ENCODE data around the gene TMSB10. TPM values are rescaled to one million over a fixed set of nuclear protein-coding genes. Genes with fewer than 3 reads are reported as not detected.

TMSB10 gene
- total RNA-seq, 1 donor from 2014 or later, result 925 TPM

- ChIA-PET CTCF (interaction anchor here (1.6 to 3.8 kb wide), 3 partner anchors 13 to 31 kb away, joined by 6 to 23 read pairs (median 10); no protein-coding TSS in a partner anchor), POLR2A (interaction anchor here (0.7 to 3.9 kb wide), 10 partner anchors 11 to 433 kb away, joined by 3 to 61 read pairs (median 8); partner anchors contain the start of genes KCMF1, TGOLN2, TMSB10 and TRABD2A)
- intact Hi-C loops (cut with micrococcal nuclease), result loop anchor here (1.0 kb wide), 2 partner anchors 12 to 13 kb away; no protein-coding TSS in a partner anchor
- Mint-ChIP-seq H3K4me1 (peaks cover 46% of the 10 kb centered on the region), H3K9me3 (no peaks in the 10 kb centered on the region), H3K36me3 (ENCODE audit: low read depth) (no peaks in the 10 kb centered on the region), H3K27me3 (no peaks in the 10 kb centered on the region), H3K4me3 (peak overlapping the region; percentile 60), H3K27ac (peak overlapping the region; percentile 89)
- no peak for DNase-seq
- ATAC-seq (ENCODE audit: low read depth), result peak; percentile 68
- no peak for TF ChIP-seq CTCF (IDR thresholded peaks at IDR 0.05)
Observed at GRCh38 chr2:84894758-84895520, 10.5 kb upstream of the TMSB10 start.

- no peaks in the 10 kb centered on the region for H3K27me3 Mint-ChIP-seq
- ChIA-PET CTCF (interaction anchor here (1.1 to 3.8 kb wide), 2 partner anchors 27 to 29 kb away, joined by 3 to 23 read pairs; no protein-coding TSS in a partner anchor), POLR2A (interaction anchor here (0.6 to 3.9 kb wide), 4 partner anchors 10 to 75 kb away, joined by 3 to 61 read pairs (median 8); partner anchors contain the start of genes KCMF1 and TMSB10)
- peaks cover 55% of the 10 kb centered on the region for H3K4me1 Mint-ChIP-seq
- no peak overlapping the region for H3K27ac Mint-ChIP-seq
- ATAC-seq (ENCODE audit: low read depth) (no peak), DNase-seq (no peak)
- H3K36me3 Mint-ChIP-seq (ENCODE audit: low read depth), result no peaks in the 10 kb centered on the region
- no peaks in the 10 kb centered on the region for H3K9me3 Mint-ChIP-seq
- intact Hi-C loops (cut with micrococcal nuclease), result no loop called here
- no peak for TF ChIP-seq CTCF (IDR thresholded peaks at IDR 0.05)
- no peak overlapping the region for H3K4me3 Mint-ChIP-seq
Observed at GRCh38 chr2:84896567-84896966, 8.9 kb upstream of the TMSB10 start.

GRCh38 chr2:84897773-84898172 lies 7.7 kb upstream of the TMSB10 start:
- POLR2A ChIA-PET, result interaction anchor here (0.6 to 2.5 kb wide), 8 partner anchors 9 to 81 kb away, joined by 4 to 35 read pairs (median 14); partner anchors contain the start of gene TRABD2A
- Mint-ChIP-seq H3K27ac (peak overlapping the region; percentile 96), H3K4me1 (peaks cover 55% of the 10 kb centered on the region), H3K36me3 (ENCODE audit: low read depth) (no peaks in the 10 kb centered on the region), H3K27me3 (no peaks in the 10 kb centered on the region), H3K9me3 (no peaks in the 10 kb centered on the region), H3K4me3 (no peak overlapping the region)
- CTCF ChIA-PET, result interaction anchor here (0.7 to 1.8 kb wide), 6 partner anchors 9 to 35 kb away, joined by 3 to 8 read pairs (median 5); no protein-coding TSS in a partner anchor
- ATAC-seq (ENCODE audit: low read depth) (no peak), DNase-seq (no peak)
- no peak for TF ChIP-seq CTCF (IDR thresholded peaks at IDR 0.05)
- intact Hi-C loops (cut with micrococcal nuclease), result loop anchor here (1.0 kb wide), 3 partner anchors 9 to 15 kb away; no protein-coding TSS in a partner anchor

GRCh38 chr2:84899304-84900204 lies 5.9 kb upstream of the TMSB10 start:
- no peak for DNase-seq
- Mint-ChIP-seq H3K9me3 (no peaks in the 10 kb centered on the region), H3K36me3 (ENCODE audit: low read depth) (no peaks in the 10 kb centered on the region), H3K27ac (peak overlapping the region; percentile 96), H3K4me1 (peaks cover 53% of the 10 kb centered on the region), H3K27me3 (no peaks in the 10 kb centered on the region), H3K4me3 (no peak overlapping the region)
- ATAC-seq (ENCODE audit: low read depth), result no peak
- CTCF ChIA-PET, result interaction anchor here (0.8 to 1.7 kb wide), 5 partner anchors 11 to 26 kb away, joined by 3 to 7 read pairs (median 3); no protein-coding TSS in a partner anchor
- no peak for TF ChIP-seq CTCF (IDR thresholded peaks at IDR 0.05)
- intact Hi-C loops (cut with micrococcal nuclease), result no loop called here
- POLR2A ChIA-PET, result interaction anchor here (0.9 to 2.5 kb wide), 5 partner anchors 8 to 46 kb away, joined by 3 to 35 read pairs (median 8); partner anchors contain the start of gene TRABD2A
